Measurements from ENCODE around the gene CYP26A1.

GRCh38 chr10:93097386-93097785, 23.7 kb downstream of the CYP26A1 start:
- TF ChIP-seq POLR2A (IDR thresholded peaks at IDR 0.05) (no peak), CTCF (IDR thresholded peaks at IDR 0.05) (no peak)

Data from tibial nerve (tissue), 3 donors.